Measurements from ENCODE around the gene ORC1. TPM values are rescaled to one million over a fixed set of nuclear protein-coding genes. Genes with fewer than 3 reads are reported as not detected.

The ORC1 gene
- total RNA-seq, 4 donors from 2014 or later: 1.4 to 2.9 (median 1.9) TPM

- DNase-seq (ENCODE audit: low spot score in 2 of 2): no peak
- peaks cover 70% of the 10 kb centered on the region for H3K36me3 ChIP-seq
- H3K4me1 ChIP-seq: no peaks in the 10 kb centered on the region
- TF ChIP-seq EP300 (IDR thresholded peaks at IDR 0.05) (no peak), POLR2AphosphoS5 (IDR thresholded peaks at IDR 0.05) (no peak), CTCF (IDR thresholded peaks at IDR 0.05) (no peak), POLR2A (IDR thresholded peaks at IDR 0.05) (no peak)
- H3K4me3 ChIP-seq: no peak overlapping the region
- no peak overlapping the region for H3K27ac ChIP-seq
- no peaks in the 10 kb centered on the region for H3K27me3 ChIP-seq
- H3K9me3 ChIP-seq: no peaks in the 10 kb centered on the region
- 97% methylated on average over 1 of the region's 1 CpG for WGBS
Observed at GRCh38 chr1:52435211-52435610, 31.0 kb upstream of the ORC1 start.

- Histone ChIP-seq H3K27me3 (no peaks in the 10 kb centered on the region), H3K4me1 (no peaks in the 10 kb centered on the region), H3K4me3 (no peak overlapping the region), H3K9me3 (no peaks in the 10 kb centered on the region), H3K27ac (no peak overlapping the region), H3K36me3 (peaks cover 78% of the 10 kb centered on the region)
- DNase-seq (ENCODE audit: low spot score in 2 of 2): no peak
- WGBS: 95% methylated on average over 8 of the region's 8 CpGs
- TF ChIP-seq POLR2A (IDR thresholded peaks at IDR 0.05) (no peak), CTCF (IDR thresholded peaks at IDR 0.05) (no peak), EP300 (IDR thresholded peaks at IDR 0.05) (no peak), POLR2AphosphoS5 (IDR thresholded peaks at IDR 0.05) (no peak)
Observed at GRCh38 chr1:52432807-52433206, 28.6 kb upstream of the ORC1 start.

- DNase-seq (ENCODE audit: low spot score in 2 of 2): no peak
- H3K36me3 ChIP-seq: peaks cover 54% of the 10 kb centered on the region
- H3K4me3 ChIP-seq: no peak overlapping the region
- no peaks in the 10 kb centered on the region for H3K9me3 ChIP-seq
- TF ChIP-seq CTCF (IDR thresholded peaks at IDR 0.05) (no peak), POLR2AphosphoS5 (IDR thresholded peaks at IDR 0.05) (no peak), POLR2A (IDR thresholded peaks at IDR 0.05) (no peak), EP300 (IDR thresholded peaks at IDR 0.05) (no peak)
- H3K27me3 ChIP-seq: no peaks in the 10 kb centered on the region
- H3K27ac ChIP-seq: no peak overlapping the region
- no peaks in the 10 kb centered on the region for H3K4me1 ChIP-seq
- 90% methylated on average over 1 of the region's 1 CpG for WGBS
Observed at GRCh38 chr1:52427152-52427551, 22.9 kb upstream of the ORC1 start.

GRCh38 chr1:52426371-52426770 is 22.1 kb upstream of the ORC1 start:
- WGBS: 72% methylated on average over 3 of the region's 3 CpGs
- H3K9me3 ChIP-seq: no peaks in the 10 kb centered on the region
- TF ChIP-seq POLR2A (IDR thresholded peaks at IDR 0.05) (no peak), EP300 (IDR thresholded peaks at IDR 0.05) (no peak), POLR2AphosphoS5 (IDR thresholded peaks at IDR 0.05) (no peak), CTCF (IDR thresholded peaks at IDR 0.05) (no peak)
- H3K27ac ChIP-seq: no peak overlapping the region
- H3K36me3 ChIP-seq: peaks cover 60% of the 10 kb centered on the region
- H3K27me3 ChIP-seq: no peaks in the 10 kb centered on the region
- DNase-seq (ENCODE audit: low spot score in 2 of 2): no peak
- H3K4me3 ChIP-seq: no peak overlapping the region
- no peaks in the 10 kb centered on the region for H3K4me1 ChIP-seq

- TF ChIP-seq POLR2AphosphoS5 (IDR thresholded peaks at IDR 0.05): no peak
- TF ChIP-seq CTCF (IDR thresholded peaks at IDR 0.05): no peak
- TF ChIP-seq POLR2A (IDR thresholded peaks at IDR 0.05): no peak
- TF ChIP-seq EP300 (IDR thresholded peaks at IDR 0.05): no peak
- no peak for DNase-seq (ENCODE audit: low spot score in 2 of 2)
- 95% methylated on average over 1 of the region's 1 CpG for WGBS
- no peak overlapping the region for H3K4me3 ChIP-seq
- H3K9me3 ChIP-seq: no peaks in the 10 kb centered on the region
- H3K27ac ChIP-seq: no peak overlapping the region
- no peaks in the 10 kb centered on the region for H3K4me1 ChIP-seq
- peaks cover 52% of the 10 kb centered on the region for H3K36me3 ChIP-seq
- H3K27me3 ChIP-seq: no peaks in the 10 kb centered on the region
Observed at GRCh38 chr1:52424813-52425212, 20.6 kb upstream of the ORC1 start.

Data from suprapubic skin (tissue), 4 donors.